ENCODE data around the gene LRRC1. TPM values are rescaled to one million over a fixed set of nuclear protein-coding genes. Genes with fewer than 3 reads are reported as not detected.

Gene LRRC1
- total and polyA plus RNA-seq, 2 of the 13 experiments (the other 11 are each of a cell fraction or from before 2014, with no cell fraction given), result 15.6 to 27.7 TPM

- TF ChIP-seq SMC3 (IDR thresholded peaks at IDR 0.05; ENCODE audit: low read length) (peak; percentile 87), HIVEP1 (CRISPR knock-in tag; IDR thresholded peaks at IDR 0.05) (no peak), ZNF737 (CRISPR knock-in tag; IDR thresholded peaks at IDR 0.05; ENCODE audit: borderline replicate concordance) (no peak), U2AF2 (IDR thresholded peaks at IDR 0.05; ENCODE audit: low read depth, low read length) (no peak), ELF3 (CRISPR knock-in tag; IDR thresholded peaks at IDR 0.05) (0 out of 2 replicates have a peak, but pooled peaks have one; percentile 13), GFI1 (CRISPR knock-in tag; IDR thresholded peaks at IDR 0.05; ENCODE audit: borderline replicate concordance) (no peak), ZNF652 (CRISPR knock-in tag; IDR thresholded peaks at IDR 0.05; ENCODE audit: borderline replicate concordance, low read depth) (no peak), KLF6 (CRISPR knock-in tag; IDR thresholded peaks at IDR 0.05) (no peak), ZNF704 (CRISPR knock-in tag; IDR thresholded peaks at IDR 0.05; ENCODE audit: borderline replicate concordance) (no peak), ZBTB25 (CRISPR knock-in tag; IDR thresholded peaks at IDR 0.05) (no peak; the same call in 1 of the 2 replicates), RBAK (CRISPR knock-in tag; IDR thresholded peaks at IDR 0.05) (no peak), SOX13 (IDR thresholded peaks at IDR 0.05) (no peak), SOX13 (CRISPR knock-in tag; conservative IDR thresholded peaks at IDR 0.05 in 1 of 2, IDR thresholded peaks at IDR 0.05 in 1 of 2) (0 out of 4 replicates have a peak, but pooled peaks of 1 of the 2 experiments have one; percentile 7), ZNF367 (CRISPR knock-in tag; IDR thresholded peaks at IDR 0.05; ENCODE audit: borderline replicate concordance) (no peak)
- TF ChIP-seq, protein P1, sequence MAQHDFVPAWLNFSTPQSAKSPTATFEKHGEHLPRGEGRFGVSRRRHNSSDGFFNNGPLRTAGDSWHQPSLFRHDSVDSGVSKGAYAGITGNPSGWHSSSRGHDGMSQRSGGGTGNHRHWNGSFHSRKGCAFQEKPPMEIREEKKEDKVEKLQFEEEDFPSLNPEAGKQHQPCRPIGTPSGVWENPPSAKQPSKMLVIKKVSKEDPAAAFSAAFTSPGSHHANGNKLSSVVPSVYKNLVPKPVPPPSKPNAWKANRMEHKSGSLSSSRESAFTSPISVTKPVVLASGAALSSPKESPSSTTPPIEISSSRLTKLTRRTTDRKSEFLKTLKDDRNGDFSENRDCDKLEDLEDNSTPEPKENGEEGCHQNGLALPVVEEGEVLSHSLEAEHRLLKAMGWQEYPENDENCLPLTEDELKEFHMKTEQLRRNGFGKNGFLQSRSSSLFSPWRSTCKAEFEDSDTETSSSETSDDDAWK (CRISPR knock-in tag; IDR thresholded peaks at IDR 0.05), result no peak
- TF ChIP-seq, protein P2, sequence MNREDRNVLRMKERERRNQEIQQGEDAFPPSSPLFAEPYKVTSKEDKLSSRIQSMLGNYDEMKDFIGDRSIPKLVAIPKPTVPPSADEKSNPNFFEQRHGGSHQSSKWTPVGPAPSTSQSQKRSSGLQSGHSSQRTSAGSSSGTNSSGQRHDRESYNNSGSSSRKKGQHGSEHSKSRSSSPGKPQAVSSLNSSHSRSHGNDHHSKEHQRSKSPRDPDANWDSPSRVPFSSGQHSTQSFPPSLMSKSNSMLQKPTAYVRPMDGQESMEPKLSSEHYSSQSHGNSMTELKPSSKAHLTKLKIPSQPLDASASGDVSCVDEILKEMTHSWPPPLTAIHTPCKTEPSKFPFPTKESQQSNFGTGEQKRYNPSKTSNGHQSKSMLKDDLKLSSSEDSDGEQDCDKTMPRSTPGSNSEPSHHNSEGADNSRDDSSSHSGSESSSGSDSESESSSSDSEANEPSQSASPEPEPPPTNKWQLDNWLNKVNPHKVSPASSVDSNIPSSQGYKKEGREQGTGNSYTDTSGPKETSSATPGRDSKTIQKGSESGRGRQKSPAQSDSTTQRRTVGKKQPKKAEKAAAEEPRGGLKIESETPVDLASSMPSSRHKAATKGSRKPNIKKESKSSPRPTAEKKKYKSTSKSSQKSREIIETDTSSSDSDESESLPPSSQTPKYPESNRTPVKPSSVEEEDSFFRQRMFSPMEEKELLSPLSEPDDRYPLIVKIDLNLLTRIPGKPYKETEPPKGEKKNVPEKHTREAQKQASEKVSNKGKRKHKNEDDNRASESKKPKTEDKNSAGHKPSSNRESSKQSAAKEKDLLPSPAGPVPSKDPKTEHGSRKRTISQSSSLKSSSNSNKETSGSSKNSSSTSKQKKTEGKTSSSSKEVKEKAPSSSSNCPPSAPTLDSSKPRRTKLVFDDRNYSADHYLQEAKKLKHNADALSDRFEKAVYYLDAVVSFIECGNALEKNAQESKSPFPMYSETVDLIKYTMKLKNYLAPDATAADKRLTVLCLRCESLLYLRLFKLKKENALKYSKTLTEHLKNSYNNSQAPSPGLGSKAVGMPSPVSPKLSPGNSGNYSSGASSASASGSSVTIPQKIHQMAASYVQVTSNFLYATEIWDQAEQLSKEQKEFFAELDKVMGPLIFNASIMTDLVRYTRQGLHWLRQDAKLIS (CRISPR knock-in tag; IDR thresholded peaks at IDR 0.05), result no peak
- TF ChIP-seq, protein P3, sequence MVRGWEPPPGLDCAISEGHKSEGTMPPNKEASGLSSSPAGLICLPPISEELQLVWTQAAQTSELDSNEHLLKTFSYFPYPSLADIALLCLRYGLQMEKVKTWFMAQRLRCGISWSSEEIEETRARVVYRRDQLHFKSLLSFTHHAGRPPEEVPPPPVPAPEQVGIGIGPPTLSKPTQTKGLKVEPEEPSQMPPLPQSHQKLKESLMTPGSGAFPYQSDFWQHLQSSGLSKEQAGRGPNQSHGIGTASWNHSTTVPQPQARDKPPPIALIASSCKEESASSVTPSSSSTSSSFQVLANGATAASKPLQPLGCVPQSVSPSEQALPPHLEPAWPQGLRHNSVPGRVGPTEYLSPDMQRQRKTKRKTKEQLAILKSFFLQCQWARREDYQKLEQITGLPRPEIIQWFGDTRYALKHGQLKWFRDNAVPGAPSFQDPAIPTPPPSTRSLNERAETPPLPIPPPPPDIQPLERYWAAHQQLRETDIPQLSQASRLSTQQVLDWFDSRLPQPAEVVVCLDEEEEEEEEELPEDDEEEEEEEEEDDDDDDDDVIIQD (CRISPR knock-in tag; IDR thresholded peaks at IDR 0.05; ENCODE audit: low read depth), result no peak
- TF ChIP-seq, protein P4, sequence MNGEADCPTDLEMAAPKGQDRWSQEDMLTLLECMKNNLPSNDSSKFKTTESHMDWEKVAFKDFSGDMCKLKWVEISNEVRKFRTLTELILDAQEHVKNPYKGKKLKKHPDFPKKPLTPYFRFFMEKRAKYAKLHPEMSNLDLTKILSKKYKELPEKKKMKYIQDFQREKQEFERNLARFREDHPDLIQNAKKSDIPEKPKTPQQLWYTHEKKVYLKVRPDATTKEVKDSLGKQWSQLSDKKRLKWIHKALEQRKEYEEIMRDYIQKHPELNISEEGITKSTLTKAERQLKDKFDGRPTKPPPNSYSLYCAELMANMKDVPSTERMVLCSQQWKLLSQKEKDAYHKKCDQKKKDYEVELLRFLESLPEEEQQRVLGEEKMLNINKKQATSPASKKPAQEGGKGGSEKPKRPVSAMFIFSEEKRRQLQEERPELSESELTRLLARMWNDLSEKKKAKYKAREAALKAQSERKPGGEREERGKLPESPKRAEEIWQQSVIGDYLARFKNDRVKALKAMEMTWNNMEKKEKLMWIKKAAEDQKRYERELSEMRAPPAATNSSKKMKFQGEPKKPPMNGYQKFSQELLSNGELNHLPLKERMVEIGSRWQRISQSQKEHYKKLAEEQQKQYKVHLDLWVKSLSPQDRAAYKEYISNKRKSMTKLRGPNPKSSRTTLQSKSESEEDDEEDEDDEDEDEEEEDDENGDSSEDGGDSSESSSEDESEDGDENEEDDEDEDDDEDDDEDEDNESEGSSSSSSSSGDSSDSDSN (CRISPR knock-in tag; IDR thresholded peaks at IDR 0.05), result no peak
Observed at GRCh38 chr6:53956068-53956711, 161.4 kb downstream of the LRRC1 start (continued).

Measured in HepG2 (cell line).